Loucy (cell line): ENCODE results near the gene GIMAP4.

Experiments
- EZH2phosphoT487 ChIP-seq: fragments of 200-600 bp; IDR thresholded peaks from 2 replicates; pipeline ENCODE4 v1.6.1; 2018; ENCODE audit warnings: antibody characterized with exemption, mild to moderate bottlenecking, moderate library complexity, borderline replicate concordance
- TF ChIP-seq, protein P1 (sequence below): fragments of 200-600 bp; sonication (generic); conservative IDR thresholded peaks from 2 replicates; pipeline ENCODE4 v1.5.1; 2014; ENCODE audit warnings: mild to moderate bottlenecking, antibody characterized with exemption, low read length

DNA sequence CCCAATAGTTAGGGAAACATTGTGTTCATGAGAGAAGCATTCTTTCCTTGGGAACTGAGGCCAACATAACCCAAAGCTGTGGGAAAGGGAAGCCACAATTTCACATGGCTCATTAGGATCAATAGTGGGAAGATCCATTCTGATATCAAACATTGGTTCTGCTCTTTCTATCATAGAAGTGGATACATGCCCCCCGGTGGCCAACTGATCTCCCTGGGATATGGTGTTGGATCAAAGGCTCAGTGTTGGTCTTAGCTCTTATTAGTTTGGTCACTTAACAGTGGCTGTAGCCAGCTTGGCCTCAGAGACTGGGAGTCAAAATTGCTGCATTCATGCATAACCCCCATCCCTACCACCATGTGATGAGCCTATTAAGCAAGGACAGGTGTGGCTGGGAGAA lies 6.7 kb upstream of the GIMAP4 start:
- TF ChIP-seq, protein P1, sequence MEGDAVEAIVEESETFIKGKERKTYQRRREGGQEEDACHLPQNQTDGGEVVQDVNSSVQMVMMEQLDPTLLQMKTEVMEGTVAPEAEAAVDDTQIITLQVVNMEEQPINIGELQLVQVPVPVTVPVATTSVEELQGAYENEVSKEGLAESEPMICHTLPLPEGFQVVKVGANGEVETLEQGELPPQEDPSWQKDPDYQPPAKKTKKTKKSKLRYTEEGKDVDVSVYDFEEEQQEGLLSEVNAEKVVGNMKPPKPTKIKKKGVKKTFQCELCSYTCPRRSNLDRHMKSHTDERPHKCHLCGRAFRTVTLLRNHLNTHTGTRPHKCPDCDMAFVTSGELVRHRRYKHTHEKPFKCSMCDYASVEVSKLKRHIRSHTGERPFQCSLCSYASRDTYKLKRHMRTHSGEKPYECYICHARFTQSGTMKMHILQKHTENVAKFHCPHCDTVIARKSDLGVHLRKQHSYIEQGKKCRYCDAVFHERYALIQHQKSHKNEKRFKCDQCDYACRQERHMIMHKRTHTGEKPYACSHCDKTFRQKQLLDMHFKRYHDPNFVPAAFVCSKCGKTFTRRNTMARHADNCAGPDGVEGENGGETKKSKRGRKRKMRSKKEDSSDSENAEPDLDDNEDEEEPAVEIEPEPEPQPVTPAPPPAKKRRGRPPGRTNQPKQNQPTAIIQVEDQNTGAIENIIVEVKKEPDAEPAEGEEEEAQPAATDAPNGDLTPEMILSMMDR, result 0 out of 2 replicates have a peak, but pooled peaks have one; percentile 25
- TF ChIP-seq EZH2phosphoT487, result no peak
